A549 (cell line): ENCODE results near the gene SIGLEC5.

Source experiments
- EP300 ChIP-seq, 2 experiments: fragments of >200 bp; sonication (Bioruptor Twin); formaldehyde crosslinking; IDR thresholded peaks; 2 replicates in 1 of 2; 3 replicates in 1 of 2; pipeline ENCODE4 v1.6.1; 2016 to 2017
- HDAC2 ChIP-seq: fragments of 200-600 bp; sonication (generic); IDR thresholded peaks from 2 replicates; pipeline ENCODE4 v1.6.1; 2016
- JUN ChIP-seq, 2 experiments: fragments of >200 bp; sonication (Bioruptor Twin); formaldehyde crosslinking; IDR thresholded peaks; 2 replicates in 1 of 2; 3 replicates in 1 of 2; pipeline ENCODE4 v1.6.1; 2016 to 2017
- MAZ ChIP-seq: fragments of 150-350 bp; IDR thresholded peaks from 2 replicates; pipeline ENCODE4 v1.6.1; 2014; ENCODE audit warnings: antibody characterized with exemption, low read depth, low read length, borderline replicate concordance
- NFE2L2 ChIP-seq: fragments of 150-350 bp; conservative IDR thresholded peaks from 2 replicates; pipeline ENCODE4 v1.6.1; 2014; ENCODE audit warnings: low read length
- POLR2A ChIP-seq: IDR thresholded peaks from 2 replicates; pipeline ENCODE4 v1.6.1; 2012; ENCODE audit warnings: mild to moderate bottlenecking, low read length
- RAD21 ChIP-seq, 2 experiments: fragments of >200 bp in 1 of 2; sonication (Bioruptor Twin) in 1 of 2; formaldehyde crosslinking in 1 of 2; IDR thresholded peaks in 1 of 2; conservative IDR thresholded peaks in 1 of 2; 2 replicates in 1 of 2; 3 replicates in 1 of 2; pipeline ENCODE4 v1.6.1; 2012 to 2018; ENCODE audit warnings: inconsistent platforms in 1 of 2
- REST ChIP-seq: fragments of 200-600 bp; sonication (generic); IDR thresholded peaks from 2 replicates; pipeline ENCODE4 v1.6.1; 2016; ENCODE audit warnings: antibody characterized with exemption, mild to moderate bottlenecking, moderate library complexity
- RNF2 ChIP-seq: fragments of 200-600 bp; sonication (generic); IDR thresholded peaks from 2 replicates; pipeline ENCODE4 v1.6.1; 2016; ENCODE audit warnings: low read depth, mild to moderate bottlenecking, antibody characterized with exemption, moderate library complexity, borderline replicate concordance
- SMC3 ChIP-seq: fragments of >200 bp; sonication (Bioruptor Twin); formaldehyde crosslinking; IDR thresholded peaks from 3 replicates; pipeline ENCODE4 v1.6.1; 2018; ENCODE audit warnings: inconsistent platforms
- TF ChIP-seq, protein P1 (sequence below): fragments of >200 bp; sonication (Bioruptor Twin); formaldehyde crosslinking; IDR thresholded peaks from 3 replicates; pipeline ENCODE4 v1.5.1; 2016
- TF ChIP-seq, protein P2 (sequence below): IDR thresholded peaks from 2 replicates; pipeline ENCODE4 v1.6.1; 2012
- TF ChIP-seq, protein P3 (sequence below): fragments of 450-650 bp; IDR thresholded peaks from 2 replicates; pipeline ENCODE4 v1.6.1; 2014; ENCODE audit warnings: antibody characterized with exemption

DNA sequence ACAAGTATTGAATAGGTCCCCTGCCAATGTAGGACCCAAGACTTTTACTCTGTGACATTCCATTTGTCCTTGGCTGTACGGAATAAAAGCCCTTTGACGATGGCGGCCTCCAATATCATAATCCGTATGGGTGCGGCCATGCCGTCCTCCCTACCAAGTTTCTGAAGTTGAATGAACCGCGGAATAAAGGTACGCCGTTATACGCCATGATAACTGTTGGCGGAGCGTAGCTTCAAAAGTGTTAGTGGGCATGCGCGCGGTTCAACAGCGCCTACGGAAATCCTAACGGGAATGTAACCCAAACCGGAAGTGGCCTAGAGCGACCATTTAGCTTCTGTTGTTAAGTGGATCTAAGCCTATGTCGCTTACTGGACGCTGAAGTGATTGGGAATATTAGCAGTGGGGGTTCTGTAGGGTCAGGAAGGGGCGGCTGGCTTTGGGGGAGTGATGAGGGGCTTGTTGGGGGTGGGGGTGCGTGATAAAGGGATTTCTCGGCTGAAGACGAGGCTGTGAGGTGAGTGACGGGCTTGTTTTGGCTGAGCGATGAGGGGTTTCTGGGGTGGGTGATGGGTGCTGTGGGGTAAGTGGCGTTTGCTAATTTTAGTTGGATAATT lies 59.1 kb downstream of the SIGLEC5 start, which contains the start of gene ZNF175:
- TF ChIP-seq, protein P1, sequence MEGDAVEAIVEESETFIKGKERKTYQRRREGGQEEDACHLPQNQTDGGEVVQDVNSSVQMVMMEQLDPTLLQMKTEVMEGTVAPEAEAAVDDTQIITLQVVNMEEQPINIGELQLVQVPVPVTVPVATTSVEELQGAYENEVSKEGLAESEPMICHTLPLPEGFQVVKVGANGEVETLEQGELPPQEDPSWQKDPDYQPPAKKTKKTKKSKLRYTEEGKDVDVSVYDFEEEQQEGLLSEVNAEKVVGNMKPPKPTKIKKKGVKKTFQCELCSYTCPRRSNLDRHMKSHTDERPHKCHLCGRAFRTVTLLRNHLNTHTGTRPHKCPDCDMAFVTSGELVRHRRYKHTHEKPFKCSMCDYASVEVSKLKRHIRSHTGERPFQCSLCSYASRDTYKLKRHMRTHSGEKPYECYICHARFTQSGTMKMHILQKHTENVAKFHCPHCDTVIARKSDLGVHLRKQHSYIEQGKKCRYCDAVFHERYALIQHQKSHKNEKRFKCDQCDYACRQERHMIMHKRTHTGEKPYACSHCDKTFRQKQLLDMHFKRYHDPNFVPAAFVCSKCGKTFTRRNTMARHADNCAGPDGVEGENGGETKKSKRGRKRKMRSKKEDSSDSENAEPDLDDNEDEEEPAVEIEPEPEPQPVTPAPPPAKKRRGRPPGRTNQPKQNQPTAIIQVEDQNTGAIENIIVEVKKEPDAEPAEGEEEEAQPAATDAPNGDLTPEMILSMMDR: no peak
- no peak for TF ChIP-seq MAZ
- TF ChIP-seq, protein P2, sequence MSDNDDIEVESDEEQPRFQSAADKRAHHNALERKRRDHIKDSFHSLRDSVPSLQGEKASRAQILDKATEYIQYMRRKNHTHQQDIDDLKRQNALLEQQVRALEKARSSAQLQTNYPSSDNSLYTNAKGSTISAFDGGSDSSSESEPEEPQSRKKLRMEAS: peak; percentile 53; the same call in 1 of the 2 replicates
- TF ChIP-seq POLR2A: peak; percentile 34; the same call in 1 of the 2 replicates
- no peak for TF ChIP-seq RAD21 (conservative IDR thresholded peaks at IDR 0.05 in 1 of 2, IDR thresholded peaks at IDR 0.05 in 1 of 2)
- TF ChIP-seq, protein P3, sequence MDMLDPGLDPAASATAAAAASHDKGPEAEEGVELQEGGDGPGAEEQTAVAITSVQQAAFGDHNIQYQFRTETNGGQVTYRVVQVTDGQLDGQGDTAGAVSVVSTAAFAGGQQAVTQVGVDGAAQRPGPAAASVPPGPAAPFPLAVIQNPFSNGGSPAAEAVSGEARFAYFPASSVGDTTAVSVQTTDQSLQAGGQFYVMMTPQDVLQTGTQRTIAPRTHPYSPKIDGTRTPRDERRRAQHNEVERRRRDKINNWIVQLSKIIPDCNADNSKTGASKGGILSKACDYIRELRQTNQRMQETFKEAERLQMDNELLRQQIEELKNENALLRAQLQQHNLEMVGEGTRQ: no peak
- no peak for TF ChIP-seq HDAC2
- no peak for TF ChIP-seq RNF2
- TF ChIP-seq JUN (IDR thresholded peaks at IDR 0.05): peak in 1 of 2 experiments; percentile 80; a peak in 1 of 5 replicates
- no peak for TF ChIP-seq REST
- no peak for TF ChIP-seq SMC3
- TF ChIP-seq EP300 (IDR thresholded peaks at IDR 0.05): no peak
- TF ChIP-seq NFE2L2: no peak
